ENCODE measurements around the gene GPX4. TPM values are rescaled to one million over a fixed set of nuclear protein-coding genes. Genes with fewer than 3 reads are reported as not detected.

GPX4 gene
- total and polyA plus RNA-seq, 7 donors: 269 to 662 (median 398) TPM

GRCh38 chr19:1068009-1069001, 35.5 kb upstream of the GPX4 start:
- Histone ChIP-seq H3K4me1 (peaks cover 0 to 52% (median 34%) of the 10 kb centered on the region in 4 donors), H3K9me3 (no peaks in the 10 kb centered on the region), H3K36me3 (no peaks in the 10 kb centered on the region), H3K27me3 (peaks cover 44 to 83% (median 79%) of the 10 kb centered on the region in 3 donors), H3K27ac (peak overlapping the region; percentile 23 to 56 (median 45)), H3K4me3 (peak overlapping the region in 3 of 4 donors; percentile 29 to 45 (median 43))
- TF ChIP-seq POLR2AphosphoS5 (IDR thresholded peaks at IDR 0.05) (no peak), EP300 (IDR thresholded peaks at IDR 0.05) (no peak), POLR2A (IDR thresholded peaks at IDR 0.05) (no peak), CTCF (IDR thresholded peaks at IDR 0.05) (no peak)
- WGBS, 2 donors: 45 to 59% methylated on average over 45 of the region's 45 CpGs
- intact Hi-C loops (cut with DNase I): no loop called here
- no peak for DNase-seq

GRCh38 chr19:1069009-1069779, 34.6 kb upstream of the GPX4 start:
- Histone ChIP-seq H3K9me3 (no peaks in the 10 kb centered on the region), H3K27ac (peak overlapping the region in 1 of 4 donors; percentile 23), H3K36me3 (no peaks in the 10 kb centered on the region), H3K27me3 (peaks cover 42 to 79% (median 75%) of the 10 kb centered on the region in 3 donors), H3K4me3 (peak overlapping the region in 2 of 4 donors; percentile 43 to 45), H3K4me1 (peaks cover 0 to 51% (median 34%) of the 10 kb centered on the region in 4 donors)
- no peak for DNase-seq
- WGBS, 2 donors: 11 to 24% methylated on average over 25 of the region's 25 CpGs
- intact Hi-C loops (cut with DNase I): no loop called here
- TF ChIP-seq POLR2AphosphoS5 (IDR thresholded peaks at IDR 0.05) (peak in 1 of 4 donors; percentile 22), CTCF (IDR thresholded peaks at IDR 0.05) (no peak)

- 14 to 50% methylated on average over 21 of the region's 21 CpGs for WGBS, 2 donors
- no peak for TF ChIP-seq POLR2AphosphoS5 (IDR thresholded peaks at IDR 0.05)
- no peak overlapping the region for H3K27ac ChIP-seq
- H3K4me1 ChIP-seq: peaks cover 0 to 38% (median 22%) of the 10 kb centered on the region in 4 donors
- DNase-seq: no peak
- no peak overlapping the region for H3K4me3 ChIP-seq
- intact Hi-C loops (cut with DNase I): no loop called here
- no peaks in the 10 kb centered on the region for H3K9me3 ChIP-seq
- peaks cover 36 to 74% (median 61%) of the 10 kb centered on the region in 3 donors for H3K27me3 ChIP-seq
- no peaks in the 10 kb centered on the region for H3K36me3 ChIP-seq
These were observed 33.2 kb upstream of the GPX4 start for GRCh38 chr19:1070576-1070930.

- Histone ChIP-seq H3K36me3 (no peaks in the 10 kb centered on the region), H3K9me3 (no peaks in the 10 kb centered on the region), H3K27me3 (peaks cover 34 to 68% (median 55%) of the 10 kb centered on the region in 3 donors), H3K27ac (no peak overlapping the region), H3K4me3 (peak overlapping the region in 2 of 4 donors; percentile 3 to 6), H3K4me1 (peaks cover 0 to 31% (median 22%) of the 10 kb centered on the region in 4 donors)
- DNase-seq: no peak
- WGBS, 2 donors: 12 to 50% methylated on average over 99 of the region's 99 CpGs
- intact Hi-C loops (cut with DNase I): no loop called here
- TF ChIP-seq EP300 (IDR thresholded peaks at IDR 0.05): no peak
- no peak for TF ChIP-seq POLR2A (IDR thresholded peaks at IDR 0.05)
- TF ChIP-seq CTCF (IDR thresholded peaks at IDR 0.05): no peak
- TF ChIP-seq POLR2AphosphoS5 (IDR thresholded peaks at IDR 0.05): no peak
These were observed 32.6 kb upstream of the GPX4 start for GRCh38 chr19:1070931-1071791.
